Prostate gland (tissue), 2 donors: ENCODE data around the gene CRTAC1.

Experiments used
- POLR2A ChIP-seq: fragments of 450-650 bp; IDR thresholded peaks from one replicate; pipeline ENCODE4 v1.6.1; 2016; ENCODE audit warnings: antibody characterized with exemption, mild to moderate bottlenecking
- POLR2AphosphoS5 ChIP-seq: sonication (generic); formaldehyde crosslinking; IDR thresholded peaks from one replicate; pipeline ENCODE4 v1.6.1; 2017; ENCODE audit warnings: antibody characterized with exemption
- TF ChIP-seq, protein P1 (sequence below), 4 experiments: fragments of 200-600 bp in 2 of 4; fragments of 450-650 bp in 2 of 4; sonication (generic) in 2 of 4; IDR thresholded peaks; 1 replicate in 3 of 4; 2 replicates in 1 of 4; pipeline ENCODE4 v1.5.1; 2016 to 2019; ENCODE audit warnings: antibody characterized with exemption in 4 of 4, mild to moderate bottlenecking in 2 of 4, moderate library complexity in 2 of 4

DNA sequence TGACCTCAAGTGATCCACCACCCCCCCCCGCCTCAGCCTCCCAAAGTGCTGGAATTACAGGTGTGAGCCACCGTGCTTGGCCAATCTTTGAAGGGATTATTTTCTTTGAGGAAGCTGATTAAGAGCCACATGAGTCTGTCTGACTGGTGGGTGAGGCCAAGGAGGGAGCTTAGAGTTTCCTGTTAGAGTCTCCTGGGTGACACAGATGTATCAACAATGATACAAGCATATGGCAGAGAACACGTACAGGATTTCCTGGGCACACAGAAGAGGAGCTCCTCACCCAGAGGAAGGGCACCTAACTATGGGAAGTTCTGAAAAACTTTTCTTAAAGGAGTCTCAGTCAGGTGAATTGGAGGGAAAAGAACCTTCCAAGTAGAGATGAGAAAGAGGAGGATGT, 111.4 kb downstream of the CRTAC1 start:
- TF ChIP-seq POLR2A (no peak), POLR2AphosphoS5 (no peak)
- TF ChIP-seq, protein P1, sequence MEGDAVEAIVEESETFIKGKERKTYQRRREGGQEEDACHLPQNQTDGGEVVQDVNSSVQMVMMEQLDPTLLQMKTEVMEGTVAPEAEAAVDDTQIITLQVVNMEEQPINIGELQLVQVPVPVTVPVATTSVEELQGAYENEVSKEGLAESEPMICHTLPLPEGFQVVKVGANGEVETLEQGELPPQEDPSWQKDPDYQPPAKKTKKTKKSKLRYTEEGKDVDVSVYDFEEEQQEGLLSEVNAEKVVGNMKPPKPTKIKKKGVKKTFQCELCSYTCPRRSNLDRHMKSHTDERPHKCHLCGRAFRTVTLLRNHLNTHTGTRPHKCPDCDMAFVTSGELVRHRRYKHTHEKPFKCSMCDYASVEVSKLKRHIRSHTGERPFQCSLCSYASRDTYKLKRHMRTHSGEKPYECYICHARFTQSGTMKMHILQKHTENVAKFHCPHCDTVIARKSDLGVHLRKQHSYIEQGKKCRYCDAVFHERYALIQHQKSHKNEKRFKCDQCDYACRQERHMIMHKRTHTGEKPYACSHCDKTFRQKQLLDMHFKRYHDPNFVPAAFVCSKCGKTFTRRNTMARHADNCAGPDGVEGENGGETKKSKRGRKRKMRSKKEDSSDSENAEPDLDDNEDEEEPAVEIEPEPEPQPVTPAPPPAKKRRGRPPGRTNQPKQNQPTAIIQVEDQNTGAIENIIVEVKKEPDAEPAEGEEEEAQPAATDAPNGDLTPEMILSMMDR (IDR thresholded peaks at IDR 0.05) = no peak
